H1 (cell line): ENCODE data around the gene ADAMTS13.

Source experiments
- BRCA1 ChIP-seq: IDR thresholded peaks from 2 replicates; pipeline ENCODE4 v1.6.1; 2012; ENCODE audit warnings: low read depth, low read length, improper control_type of control experiment
- CTCF ChIP-seq, 3 experiments: IDR thresholded peaks; 1 replicate in 2 of 3; 2 replicates in 1 of 3; pipeline versions ENCODE4 v1.5.1 to v1.6.1; 2011; ENCODE audit warnings: low read length in 3 of 3, mild to moderate bottlenecking in 3 of 3, inconsistent platforms in 2 of 3, low read depth in 1 of 3, moderate library complexity in 1 of 3; ENCODE audit not compliant: insufficient read depth in 1 of 3; ENCODE audit errors: control extremely low read depth in 1 of 3
- POLR2A ChIP-seq, 2 experiments: IDR thresholded peaks; 1 replicate in 1 of 2; 2 replicates in 1 of 2; pipeline ENCODE4 v1.6.1; 2011; ENCODE audit warnings: low read depth in 2 of 2, low read length in 2 of 2, mild to moderate bottlenecking in 2 of 2; ENCODE audit errors: control extremely low read depth in 1 of 2
- TCF12 ChIP-seq: IDR thresholded peaks from 2 replicates; pipeline ENCODE4 v1.6.1; 2011; ENCODE audit warnings: low read depth, mild to moderate bottlenecking, low read length

- no peak for TF ChIP-seq BRCA1
- no peak for TF ChIP-seq TCF12
- TF ChIP-seq POLR2A (IDR thresholded peaks at IDR 0.05; ENCODE audit: control extremely low read depth in 1 of 2, low read depth in 2 of 2, low read length in 2 of 2), result no peak
- TF ChIP-seq CTCF (IDR thresholded peaks at IDR 0.05; ENCODE audit: control extremely low read depth in 1 of 3, insufficient read depth in 1 of 3, low read depth in 1 of 3, low read length in 3 of 3), result no peak
Observed at GRCh38 chr9:133468374-133468773, 46.2 kb downstream of the ADAMTS13 start.
